DMS79 treated with DMSO at 0.1 percent for 48 hours (cell line): ENCODE measurements around the gene ADGRD2.

Experiments
- DNase-seq: peaks from one replicate; lab custom pipeline; 2025; lab: John Stamatoyannopoulos, UW

ADGRD2 gene

DNA sequence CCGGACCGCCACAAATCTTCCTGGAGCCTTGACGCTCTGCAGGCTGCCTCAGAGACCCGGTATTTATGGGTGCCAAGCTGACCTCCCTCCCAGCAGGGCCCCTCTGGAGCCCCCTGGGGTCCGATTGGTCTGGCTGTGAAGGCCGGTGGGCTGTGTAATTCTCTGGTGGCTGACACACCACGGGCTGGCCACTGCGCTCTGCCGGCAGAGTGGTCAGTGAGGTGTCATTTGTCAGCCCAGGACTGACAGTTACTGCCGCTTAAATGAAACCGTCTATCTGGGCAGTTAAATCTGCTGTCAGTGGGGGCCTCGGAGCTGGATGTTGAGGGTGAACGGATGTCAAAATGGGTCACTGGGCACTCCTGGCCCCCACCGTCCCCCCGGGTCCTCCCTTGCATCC lies 46.2 kb downstream of the ADGRD2 start:
- DNase-seq = no peak

DNA sequence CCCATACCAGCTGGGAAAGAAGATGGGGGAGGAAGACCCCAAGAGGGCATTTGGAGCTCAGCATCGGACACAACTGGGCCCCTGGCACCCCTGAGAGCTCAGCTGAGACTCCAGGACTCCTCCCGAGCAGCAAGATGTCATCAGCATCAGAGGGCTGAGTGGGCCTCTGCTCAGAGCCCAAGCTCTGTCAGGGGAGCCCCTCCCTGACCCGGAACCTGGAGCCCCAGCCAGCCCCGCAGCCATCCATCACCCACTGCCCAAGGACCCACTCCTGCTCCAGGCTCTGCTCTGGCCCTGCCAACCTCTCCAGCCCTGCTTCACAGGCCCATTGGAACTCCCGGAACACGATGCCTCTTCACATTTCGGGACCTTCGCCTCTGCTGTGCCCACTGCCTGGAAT lies 47.2 kb downstream of the ADGRD2 start:
- no peak for DNase-seq

DNA sequence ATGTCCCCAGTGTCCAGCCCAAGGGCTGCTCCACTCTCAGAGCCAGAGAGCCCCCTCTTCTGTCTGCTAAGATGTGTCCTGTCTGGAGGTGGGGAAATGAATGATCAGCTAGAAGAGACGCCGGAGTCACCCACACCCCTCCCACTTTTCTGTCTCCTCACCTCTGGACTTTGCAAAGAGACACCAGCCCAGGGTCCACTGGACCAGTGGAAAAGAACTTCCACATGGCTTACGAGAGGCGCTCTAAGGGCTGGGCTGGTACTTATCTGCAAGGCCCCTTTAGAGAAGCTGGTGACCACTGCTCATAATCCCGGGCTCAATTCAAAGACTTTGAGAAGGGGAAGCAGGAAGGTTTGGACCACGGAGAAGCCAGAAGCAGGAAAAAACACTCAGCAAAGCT lies 47.8 kb downstream of the ADGRD2 start:
- DNase-seq = no peak

DNA sequence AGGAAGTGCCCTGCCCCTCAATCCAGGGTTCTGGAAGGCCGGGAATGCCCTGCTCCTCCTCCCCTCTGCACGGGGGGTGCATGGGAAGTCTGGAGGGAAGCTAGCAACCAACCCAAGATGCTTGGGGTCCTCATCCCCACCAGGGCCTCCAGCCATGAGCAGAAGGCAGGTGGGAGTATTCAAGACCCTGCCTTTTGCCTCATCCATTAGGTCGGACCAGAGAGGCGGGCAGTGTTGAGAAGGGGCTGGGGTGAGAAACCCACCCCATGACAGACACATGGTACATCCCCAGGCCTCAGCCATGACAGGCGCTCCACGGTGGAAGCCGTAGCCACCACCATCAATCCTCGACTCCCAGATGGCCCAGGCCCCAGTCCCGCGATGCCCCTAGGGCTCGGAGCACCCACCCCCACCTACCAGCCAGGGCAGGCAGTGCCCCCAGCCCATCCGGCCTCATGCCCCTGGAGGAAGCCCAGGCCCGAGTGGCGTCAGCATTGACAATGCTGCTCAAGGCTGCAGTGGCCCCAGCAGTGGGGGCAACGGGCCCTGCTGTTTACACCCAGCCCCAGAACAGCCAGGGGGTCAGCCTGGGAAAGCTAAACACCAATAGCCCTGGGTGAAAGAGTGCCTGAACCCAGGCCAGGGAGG lies 48.4 kb downstream of the ADGRD2 start:
- DNase-seq = no peak

DNA sequence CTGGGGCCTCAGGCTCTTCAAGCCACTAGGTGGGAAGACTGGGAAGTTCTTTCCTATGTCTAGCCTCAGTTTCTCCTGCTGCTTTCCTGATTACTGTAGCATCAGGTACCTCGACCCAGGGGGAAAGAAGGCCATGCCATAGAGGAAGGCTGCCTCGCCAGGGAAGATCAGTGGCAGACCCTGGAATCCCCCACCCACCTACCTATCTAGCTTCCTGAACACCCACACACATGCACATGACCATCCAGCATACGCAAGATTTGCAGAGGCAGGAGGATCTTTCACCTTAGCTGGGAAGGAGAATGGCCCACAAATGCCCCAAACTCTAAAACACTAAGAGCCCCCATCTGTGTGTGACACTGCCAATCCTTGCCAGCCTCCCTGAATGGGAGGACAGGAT lies 49.0 kb downstream of the ADGRD2 start:
- DNase-seq = no peak

DNA sequence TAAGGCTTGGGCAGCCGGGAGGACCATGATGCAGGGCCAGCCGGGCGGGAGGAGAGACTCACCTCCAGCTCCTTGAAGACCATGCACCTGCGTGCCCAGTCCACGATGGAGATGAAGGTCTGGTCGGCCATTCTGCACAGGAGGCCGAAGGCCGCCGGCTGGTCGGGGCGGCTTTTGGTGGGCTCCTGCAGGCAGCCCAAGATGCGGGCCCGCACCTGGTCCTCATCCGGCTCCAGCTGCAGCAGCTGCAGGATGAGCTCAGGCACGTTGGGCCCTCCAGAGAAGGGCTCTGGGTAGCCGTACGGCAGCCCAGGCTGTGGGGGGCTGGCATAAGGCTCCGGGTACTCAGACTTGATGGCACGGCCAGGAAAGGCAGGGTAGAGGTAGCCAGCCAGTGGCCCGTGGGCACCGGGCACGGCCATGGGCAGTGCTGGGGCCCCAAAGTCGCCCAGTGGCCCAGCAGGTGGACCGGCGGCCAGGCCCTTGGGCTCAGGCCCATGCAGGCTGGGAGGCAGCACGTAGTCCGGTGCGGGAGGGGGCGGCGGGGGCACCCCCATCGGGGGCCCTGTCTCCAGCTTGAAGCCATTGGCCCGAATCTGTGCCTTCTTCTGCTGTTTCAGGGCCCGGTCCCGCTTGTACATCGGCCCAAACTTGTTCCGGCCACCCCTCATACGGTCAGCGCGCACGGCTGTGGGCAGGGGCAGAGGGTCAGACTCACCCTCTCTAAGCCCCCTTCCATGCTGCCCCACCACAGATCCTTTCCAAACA lies 50.0 kb downstream of the ADGRD2 start:
- no peak for DNase-seq

DNA sequence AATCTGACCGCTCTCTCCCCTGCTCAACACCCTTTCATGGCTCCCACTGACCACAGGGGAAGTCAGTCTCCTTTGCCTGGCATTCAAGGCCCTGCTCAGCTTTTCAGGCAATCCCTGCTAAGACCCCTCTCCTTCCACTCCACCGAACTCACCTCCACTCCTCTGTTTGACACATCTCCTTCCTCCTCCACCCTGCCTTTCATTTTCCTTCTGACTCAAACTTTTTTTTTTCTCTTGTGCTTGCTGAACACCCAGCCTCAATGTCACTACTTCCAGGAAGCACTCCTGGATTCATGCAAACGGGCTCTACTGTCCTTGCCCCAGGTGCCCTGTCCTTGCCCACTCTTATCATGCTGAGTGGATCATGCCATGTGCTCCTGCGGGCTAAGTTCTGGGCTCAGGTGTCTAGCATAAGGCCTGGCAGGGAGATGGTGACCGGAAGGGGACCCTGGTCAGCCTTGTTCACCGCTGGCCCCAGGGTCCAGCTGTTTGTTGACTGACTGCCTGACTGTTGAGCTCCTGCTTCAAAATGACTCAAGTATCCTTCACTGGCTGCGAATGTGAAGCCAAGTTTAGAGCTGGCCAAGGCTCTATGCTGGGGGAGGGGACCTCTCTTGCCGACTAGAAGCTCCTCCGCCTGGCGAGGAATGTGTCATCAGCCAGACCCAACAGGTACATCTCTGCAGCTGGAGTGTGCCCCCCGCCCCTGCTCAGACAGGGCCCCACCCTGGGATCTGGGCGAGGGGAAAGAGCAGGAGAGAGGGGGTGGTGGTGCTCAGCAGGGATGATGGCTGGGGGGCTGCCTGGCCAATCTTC lies 50.8 kb downstream of the ADGRD2 start:
- no peak for DNase-seq

DNA sequence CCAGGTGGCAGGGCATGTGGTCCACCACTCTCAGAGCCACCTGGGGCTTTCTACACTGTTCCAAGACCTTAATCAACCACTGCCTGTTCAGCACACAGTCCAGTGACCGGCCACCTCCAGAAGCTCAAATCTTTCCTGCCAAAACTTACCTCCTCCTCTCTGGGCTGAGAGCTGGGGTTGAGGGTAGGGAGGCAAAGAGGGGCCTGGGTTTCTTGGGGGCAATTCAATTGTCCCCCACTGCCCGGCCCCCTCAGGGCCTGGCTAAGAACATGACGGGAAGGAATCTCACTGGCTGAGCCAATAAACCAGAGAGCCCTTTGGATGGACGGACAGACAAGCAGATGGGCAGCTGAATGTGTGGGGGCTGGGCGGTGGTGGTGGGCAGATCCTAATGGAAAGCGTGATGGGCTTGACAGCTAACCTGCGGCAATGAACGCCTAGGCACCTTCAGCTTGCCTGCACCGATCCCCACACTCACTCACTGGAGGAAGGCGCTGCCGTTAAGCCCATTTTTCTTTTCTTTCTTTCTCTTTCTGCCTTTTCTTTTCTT lies 51.6 kb downstream of the ADGRD2 start:
- no peak for DNase-seq

DNA sequence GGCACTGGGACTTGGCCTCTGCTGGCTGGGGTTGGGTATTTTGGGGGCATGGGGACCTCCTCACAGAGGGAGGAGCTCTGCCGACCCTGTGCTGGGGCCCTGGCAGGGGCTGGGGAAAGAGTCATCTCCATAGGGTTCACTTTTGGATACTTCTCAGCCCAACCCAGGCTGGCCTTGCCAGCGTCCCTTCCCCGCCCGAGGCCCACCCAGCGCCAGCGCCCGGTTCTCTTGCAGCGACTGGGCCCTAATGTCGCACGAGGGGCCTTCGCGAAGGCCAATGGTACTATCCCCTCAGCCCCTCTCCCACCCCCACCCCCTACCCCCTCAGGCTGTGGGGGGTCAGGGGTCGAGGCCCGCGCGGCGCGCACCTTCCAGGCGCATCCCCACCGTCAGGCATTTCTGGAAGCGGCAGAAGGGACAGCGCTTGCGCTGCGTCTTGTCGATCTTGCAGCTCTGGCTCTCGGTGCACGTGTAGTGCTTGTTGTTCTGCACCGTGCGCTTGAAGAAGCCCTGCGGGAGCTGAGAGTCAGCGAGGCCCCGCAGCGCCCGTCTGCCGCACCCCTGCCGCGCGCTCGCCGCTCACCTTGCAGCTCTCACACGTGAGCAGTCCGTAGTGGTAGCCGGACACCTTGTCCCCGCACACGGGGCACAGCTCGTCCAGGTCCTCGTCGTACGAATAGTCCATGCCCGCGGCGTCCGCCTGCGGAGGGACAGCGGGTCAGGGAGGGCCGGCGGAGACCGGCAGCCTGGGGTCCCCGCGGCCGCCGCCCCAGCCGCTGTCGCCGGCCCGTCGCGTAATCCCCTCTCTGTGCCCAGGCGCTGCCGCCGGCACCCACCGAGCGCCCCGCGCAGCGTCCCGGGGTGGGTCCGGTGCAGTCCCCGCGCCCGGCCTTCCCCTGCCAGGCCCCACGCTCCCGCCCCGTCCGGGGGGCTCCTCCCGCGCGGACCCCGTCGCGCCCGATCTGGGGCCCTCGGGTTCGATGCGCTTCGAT lies 52.8 kb downstream of the ADGRD2 start:
- no peak for DNase-seq

DNA sequence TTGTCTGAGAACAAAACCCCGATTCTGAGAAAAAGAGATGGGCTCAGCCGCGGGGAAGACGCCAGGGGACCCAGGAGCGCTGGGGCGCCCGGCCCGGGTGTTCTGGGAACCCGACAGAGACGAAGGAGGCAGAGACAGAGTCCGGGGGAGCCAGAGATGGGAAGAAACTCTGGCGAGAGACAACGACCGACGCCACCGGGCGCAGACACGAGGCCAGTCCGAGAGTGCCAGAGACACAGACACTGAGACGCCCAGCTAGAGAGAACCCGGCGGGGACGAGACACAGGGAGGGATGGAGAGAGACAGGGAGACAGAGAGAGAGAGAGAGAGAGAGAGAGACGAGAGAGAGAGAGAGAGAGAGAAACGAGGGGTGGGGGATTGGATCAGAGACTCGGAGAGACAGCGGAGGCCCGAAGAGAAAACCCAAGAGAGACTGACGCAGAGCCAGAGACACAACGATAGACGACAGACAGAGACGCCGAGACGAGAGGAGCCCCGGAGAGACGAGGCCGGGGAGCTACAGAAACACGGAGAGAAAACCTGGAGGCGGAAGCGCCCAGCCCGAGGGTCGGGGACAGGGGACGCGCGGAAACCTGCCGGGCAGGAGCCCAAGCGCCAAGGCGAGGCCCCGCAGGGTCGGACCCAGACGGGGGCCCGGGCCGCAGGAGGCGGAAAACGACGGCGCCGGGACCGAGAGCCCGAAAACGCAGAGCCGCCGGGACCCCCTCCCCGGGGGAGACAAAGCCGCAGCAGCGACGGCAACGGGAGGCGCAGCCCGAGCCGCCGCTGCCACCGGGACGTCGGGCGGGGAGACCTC lies 53.7 kb downstream of the ADGRD2 start:
- DNase-seq = no peak

DNA sequence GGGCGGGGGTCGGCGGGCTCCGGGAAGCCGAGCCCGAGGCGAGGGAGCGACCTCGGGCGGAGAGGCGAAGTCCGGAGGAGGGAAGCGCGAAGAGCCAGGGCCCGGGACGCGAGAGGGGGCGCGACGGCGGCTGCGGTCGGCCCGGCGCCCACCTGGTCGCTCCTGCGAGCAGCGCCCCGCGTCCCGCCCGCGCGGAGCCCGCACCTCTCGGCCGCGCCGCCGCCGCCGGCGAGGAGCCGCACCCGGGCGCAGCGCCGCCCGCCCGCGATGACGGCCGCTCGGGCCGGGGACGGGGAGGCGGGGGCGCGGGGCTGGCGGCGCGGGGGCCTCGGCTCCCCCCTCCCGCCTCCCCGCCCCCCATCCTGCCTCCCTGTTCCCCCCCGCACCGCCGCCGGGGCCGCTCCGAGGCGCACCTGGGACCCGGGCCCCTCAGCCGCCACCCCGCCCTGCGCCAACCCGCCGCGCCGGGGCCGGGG lies 54.3 kb downstream of the ADGRD2 start:
- no peak for DNase-seq

DNA sequence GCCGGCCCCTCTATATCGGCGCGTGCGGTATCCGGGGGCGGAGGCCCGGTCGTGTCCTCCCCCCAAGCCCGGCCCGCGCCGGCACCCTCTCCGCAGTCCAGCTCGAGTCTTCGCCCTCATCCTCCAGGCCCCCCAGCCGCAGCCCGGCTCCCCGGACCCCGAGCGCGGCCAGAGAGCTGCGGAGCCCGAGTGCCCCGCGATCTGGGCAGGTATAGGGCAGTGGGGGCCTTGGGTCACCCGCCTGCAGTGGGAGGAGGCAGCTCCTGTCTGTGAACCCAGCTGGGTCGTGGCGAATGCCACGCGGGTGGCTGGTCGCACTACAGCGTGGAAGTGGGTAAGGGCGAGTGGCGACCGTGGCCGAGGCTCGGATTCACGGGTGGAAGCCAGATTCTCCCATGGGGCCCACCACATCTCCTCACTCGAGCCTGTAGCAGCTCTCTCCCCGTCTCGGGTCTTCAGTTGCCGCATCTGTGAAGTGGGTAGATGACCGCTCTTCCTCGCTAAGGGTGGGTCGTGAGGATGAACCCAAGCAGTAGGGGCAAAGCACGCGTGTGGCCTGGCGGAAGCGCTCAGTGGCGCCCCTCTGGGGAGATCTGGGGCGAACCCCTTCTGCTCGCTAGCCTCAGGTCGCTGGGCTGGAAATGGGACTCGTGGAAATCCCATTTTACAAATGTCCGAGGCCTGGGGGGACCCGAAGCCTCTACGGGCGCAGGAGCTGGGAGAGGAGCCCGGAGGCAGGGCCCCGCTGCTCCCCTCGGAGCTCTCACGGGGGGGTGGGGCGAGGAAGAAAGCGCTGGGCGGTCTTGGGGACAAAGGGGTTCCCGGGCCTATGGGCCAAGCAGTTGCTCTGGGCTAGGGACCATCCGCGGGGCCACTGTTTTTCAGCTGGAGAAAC lies 55.0 kb downstream of the ADGRD2 start:
- DNase-seq = no peak

DNA sequence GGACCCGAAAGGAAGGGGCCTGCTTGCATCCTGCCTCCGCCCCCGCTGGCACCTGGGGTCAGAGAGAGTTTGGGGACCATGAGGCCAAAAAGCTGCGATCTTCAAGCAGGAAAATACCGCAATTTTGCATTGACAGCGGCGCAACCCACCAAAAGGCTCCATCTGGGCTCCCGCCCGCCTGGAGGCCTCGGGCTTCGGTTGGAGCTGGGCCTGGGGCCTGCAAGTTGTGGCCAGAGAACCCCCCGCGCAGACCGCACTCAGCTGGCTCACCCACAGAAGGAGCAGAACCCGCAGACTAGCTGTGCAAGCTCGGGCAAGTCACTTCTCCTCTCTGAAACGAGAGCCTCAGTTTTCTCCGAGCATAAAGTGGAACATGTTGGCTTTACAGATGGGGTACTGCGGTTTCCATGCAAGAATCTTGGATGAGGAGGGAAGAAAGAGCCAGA lies 55.7 kb downstream of the ADGRD2 start:
- DNase-seq = no peak

DNA sequence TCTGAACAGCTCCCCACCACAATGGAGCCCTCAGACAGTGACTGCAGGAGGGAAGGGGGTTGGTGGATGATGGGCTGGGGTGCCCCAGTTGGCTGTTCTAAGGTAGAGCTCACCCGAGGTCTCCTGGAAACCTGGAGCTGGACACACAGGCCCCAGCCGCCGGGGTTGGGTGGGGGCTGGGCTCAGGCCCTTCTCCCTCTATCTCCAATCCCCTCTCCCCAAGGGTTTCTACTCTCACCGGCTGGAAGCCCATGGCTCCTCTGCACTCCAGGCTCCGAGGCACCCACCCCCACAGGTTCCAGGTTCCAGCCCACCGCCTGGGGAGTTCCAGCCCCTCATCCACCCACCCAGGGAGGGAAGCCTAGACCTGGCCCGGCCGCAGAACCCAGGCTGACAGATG lies 56.2 kb downstream of the ADGRD2 start:
- no peak for DNase-seq

DNA sequence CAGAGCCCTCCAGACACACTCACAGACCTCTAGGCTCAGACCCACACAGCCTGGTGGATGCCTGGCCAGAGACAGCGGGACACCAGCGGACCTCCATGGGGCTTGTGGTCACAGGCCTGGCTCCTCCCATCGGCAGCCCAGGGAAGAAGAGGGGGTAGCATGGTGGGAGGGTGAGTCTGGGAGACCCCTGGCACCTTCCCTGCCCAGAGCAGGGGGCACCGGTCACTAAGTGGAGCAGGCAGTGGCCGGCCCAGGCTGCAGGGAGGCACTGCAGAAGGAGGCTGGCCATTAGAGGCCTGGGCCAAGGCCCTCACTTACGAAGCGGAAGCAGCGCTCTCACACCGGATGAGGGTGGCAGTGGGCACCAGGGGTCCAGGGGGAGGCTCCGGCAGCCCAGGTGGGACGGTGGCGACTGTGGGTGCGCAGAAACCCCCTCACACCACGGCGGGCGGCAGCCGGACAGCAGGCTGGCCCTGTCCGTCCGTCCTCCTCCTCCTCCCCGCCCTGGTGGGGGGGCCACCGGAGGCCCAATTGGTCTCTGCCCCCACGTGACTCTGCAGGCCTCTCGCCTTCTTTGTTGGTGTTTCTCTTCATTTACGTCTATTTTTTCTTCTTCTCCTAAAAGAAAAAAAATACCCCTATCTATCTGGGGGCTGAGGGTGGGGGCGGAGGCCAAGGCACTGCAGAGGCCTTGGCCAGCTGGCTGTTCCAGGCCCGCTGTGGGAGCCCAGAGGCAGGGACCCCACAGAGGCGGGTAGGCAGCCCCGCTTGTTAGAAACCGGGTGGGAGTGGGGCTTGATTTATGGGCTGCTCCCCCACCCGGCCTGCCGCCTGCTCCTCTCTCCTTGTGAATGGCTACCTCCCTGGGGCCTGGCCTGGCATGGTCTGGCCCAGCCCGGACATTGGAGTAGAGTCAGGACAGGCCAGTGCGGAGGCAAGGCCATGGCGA lies 57.0 kb downstream of the ADGRD2 start, which contains the start of gene NR5A1:
Gene NR5A1, minus strand, starts transcription at position 469 of the 949 bp plus-strand sequence. CDS start 4,004 bp downstream, outside the sequence.
- no peak for DNase-seq

DNA sequence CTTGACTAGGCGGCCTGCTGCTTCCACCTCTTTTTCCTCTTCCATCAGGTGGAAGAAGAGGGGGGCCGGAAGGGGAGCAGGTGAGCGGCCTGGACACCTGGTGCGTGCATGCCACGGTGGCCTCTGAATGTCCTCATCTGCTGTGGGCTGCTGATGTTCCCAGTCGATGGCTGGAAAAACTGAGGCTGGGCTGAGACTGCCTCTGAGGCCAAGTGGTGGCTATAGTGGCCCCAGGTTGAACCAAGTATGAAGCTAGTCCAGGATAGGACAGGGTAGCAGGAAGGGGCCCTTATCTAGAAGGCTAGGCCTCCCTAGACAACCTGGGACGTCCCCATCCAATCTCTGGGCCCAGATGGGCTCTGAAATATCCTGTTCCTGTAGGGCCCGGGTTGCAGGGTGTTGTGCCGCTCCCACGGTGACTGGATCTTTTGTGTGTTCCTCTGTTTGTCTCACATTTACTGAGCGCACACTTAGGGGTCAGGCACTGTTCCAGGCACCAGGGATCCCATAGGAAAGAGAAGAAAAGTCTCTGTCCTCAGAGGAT lies 57.7 kb downstream of the ADGRD2 start:
- DNase-seq = no peak

DNA sequence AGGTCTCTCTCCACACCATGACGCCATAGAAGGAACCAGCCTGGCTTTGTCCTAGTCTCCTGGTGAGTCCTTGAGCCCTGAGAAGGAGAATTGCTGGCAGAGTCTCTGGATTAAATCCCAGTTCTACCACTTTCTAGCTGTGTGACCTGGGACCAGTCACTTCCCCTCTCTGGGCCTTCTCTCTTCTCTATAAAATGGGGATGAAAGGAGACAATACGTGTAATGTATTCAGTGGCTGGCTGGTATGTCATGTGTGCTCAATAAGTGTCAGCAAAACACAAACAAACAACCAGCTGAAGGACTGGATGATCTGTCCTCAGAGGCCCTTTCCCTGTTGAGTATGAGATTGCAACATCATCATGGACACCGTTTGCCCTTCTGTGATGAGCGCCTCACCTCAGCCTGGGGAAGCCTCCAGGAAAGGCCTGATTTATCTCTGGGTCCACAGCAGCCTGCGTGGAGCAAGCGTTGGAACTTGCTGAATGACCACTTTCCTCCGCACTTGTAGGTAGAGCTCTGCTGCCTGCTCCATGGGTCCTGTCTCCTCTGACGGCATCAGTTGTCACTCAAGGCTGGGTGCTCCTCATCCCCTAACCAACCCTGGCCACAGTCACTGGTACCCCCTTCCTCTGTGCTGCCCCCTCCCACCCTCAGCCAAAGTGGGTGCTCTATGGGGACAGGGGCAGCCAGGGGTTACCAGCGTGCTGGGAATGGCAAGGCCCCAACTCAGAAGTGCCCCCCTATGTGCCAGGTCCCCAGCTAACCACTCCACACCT lies 60.6 kb downstream of the ADGRD2 start:
- no peak for DNase-seq
